GM23338 (cell line): Measurements from ENCODE around the gene COL16A1. TPM values are rescaled to one million over a fixed set of nuclear protein-coding genes. Genes with fewer than 3 reads are reported as not detected.

Source experiments
- ATAC-seq: fragments of 200-7000 bp; cut with Tn5 transposase; 3 replicates; pipeline ENCODE4 v1.9.1; 2020
- DNase-seq: peaks from one replicate; pipeline ENCODE4 v3.0.0-alpha.2; 2015; ENCODE audit warnings: low spot score
- H2AFZ ChIP-seq: fragments of 200-600 bp; sonication (generic); 2 replicates; pipeline ENCODE4 v1.8.0; 2016; ENCODE audit warnings: antibody characterized with exemption, mild to moderate bottlenecking, moderate library complexity
- H3F3A ChIP-seq: fragments of 200-600 bp; sonication (generic); replicated peaks from 2 replicates; pipeline ENCODE4 v1.8.0; 2017; ENCODE audit warnings: antibody characterized with exemption, mixed run types, low read depth
- H3K27ac ChIP-seq: fragments of 200-600 bp; sonication (generic); 2 replicates; pipeline ENCODE4 v1.6.1; 2016; ENCODE audit warnings: low read depth
- H3K27me3 ChIP-seq: fragments of 200-600 bp; sonication (generic); 2 replicates; pipeline ENCODE4 v1.8.0; 2016; ENCODE audit warnings: mild to moderate bottlenecking, mixed run types, moderate library complexity; ENCODE audit not compliant: insufficient read depth
- H3K36me3 ChIP-seq: fragments of 200-600 bp; sonication (generic); 2 replicates; pipeline ENCODE4 v1.8.0; 2016; ENCODE audit warnings: mild to moderate bottlenecking; ENCODE audit not compliant: insufficient read depth
- H3K4me1 ChIP-seq: fragments of 200-600 bp; sonication (generic); 2 replicates; pipeline ENCODE4 v1.8.0; 2016; ENCODE audit warnings: mild to moderate bottlenecking, moderate library complexity; ENCODE audit not compliant: insufficient read depth
- H3K4me2 ChIP-seq: fragments of 200-600 bp; sonication (generic); 2 replicates; pipeline ENCODE4 v1.7.1; 2017; ENCODE audit warnings: mixed run types
- H3K4me3 ChIP-seq: fragments of 200-600 bp; sonication (generic); 2 replicates; pipeline ENCODE4 v1.6.1; 2016; ENCODE audit warnings: mixed run types
- H3K79me2 ChIP-seq: fragments of 200-600 bp; sonication (generic); replicated peaks from 2 replicates; pipeline ENCODE4 v1.8.0; 2017; ENCODE audit warnings: mild to moderate bottlenecking; ENCODE audit not compliant: insufficient read depth
- H3K9me2 ChIP-seq: fragments of 200-600 bp; sonication (generic); 2 replicates; pipeline ENCODE4 v1.8.0; 2017; ENCODE audit not compliant: insufficient read depth
- H4K20me1 ChIP-seq: fragments of 200-600 bp; sonication (generic); replicated peaks from 2 replicates; pipeline ENCODE4 v1.8.0; 2017; ENCODE audit warnings: mild to moderate bottlenecking; ENCODE audit not compliant: insufficient read depth
- H3K27ac Mint-ChIP-seq: 2 replicates; pipeline ENCODE4 v1.8.0; 2020; ENCODE audit warnings: inconsistent platforms, mild to moderate bottlenecking, moderate library complexity, mixed read lengths
- H3K27me3 Mint-ChIP-seq: 3 replicates; pipeline ENCODE4 v1.8.0; 2022; ENCODE audit warnings: low read depth, mild to moderate bottlenecking, moderate library complexity, mixed read lengths, inconsistent platforms; ENCODE audit not compliant: insufficient read depth, poor library complexity
- H3K36me3 Mint-ChIP-seq: 3 replicates; pipeline ENCODE4 v1.8.0; 2021; ENCODE audit warnings: low read depth, mild to moderate bottlenecking, inconsistent platforms, moderate library complexity, mixed read lengths
- H3K4me1 Mint-ChIP-seq: 3 replicates; pipeline ENCODE4 v1.8.0; 2020; ENCODE audit warnings: mild to moderate bottlenecking, inconsistent platforms, mixed read lengths
- H3K4me3 Mint-ChIP-seq: 3 replicates; pipeline ENCODE4 v1.8.0; 2021; ENCODE audit warnings: moderate library complexity, mild to moderate bottlenecking, inconsistent platforms, mixed read lengths
- H3K9me3 Mint-ChIP-seq: 3 replicates; pipeline ENCODE4 v1.8.0; 2020; ENCODE audit warnings: moderate library complexity, mild to moderate bottlenecking, inconsistent platforms, mixed read lengths
- ETS1 ChIP-seq: IDR thresholded peaks from 2 replicates; pipeline ENCODE4 v1.6.1; 2016; ENCODE audit warnings: antibody characterized with exemption
- NANOG ChIP-seq: IDR thresholded peaks from 2 replicates; pipeline ENCODE4 v1.6.1; 2016; ENCODE audit warnings: antibody characterized with exemption, borderline replicate concordance
- ZNF331 ChIP-seq: fragments of 250-450 bp; sonication (Bioruptor Pico); IDR thresholded peaks from 2 replicates; pipeline ENCODE4 v1.5.0; 2020; ENCODE audit warnings: low read depth, mild to moderate bottlenecking, moderate library complexity
- ZNF462 ChIP-seq: fragments of 250-450 bp; sonication (Bioruptor Pico); IDR thresholded peaks from 2 replicates; pipeline ENCODE4 v1.5.0; 2020; ENCODE audit warnings: mild to moderate bottlenecking, moderate library complexity
- polyA plus RNA-seq: library from polyadenylated mRNA; unstranded; fragments of >200 nt; fragmentation: Nextera tagmentation; extraction: Ambion mirVana; gene quantifications from 2 replicates; pipeline ENCODE4 v1.2.1, GENCODE V29; 2016
- total RNA-seq: library from RNA; depleted of rRNA; stranded (reverse); fragments of >200 nt; shearing (Covaris generic); gene quantifications from 2 replicates; pipeline ENCODE4 v1.2.3, GENCODE V29; 2014

The COL16A1 gene
- total and polyA plus RNA-seq, 2 experiments from 2014 or later = 4.2 to 13.2 TPM

- TF ChIP-seq ZNF462 (CRISPR knock-in tag) = no peak
- no peak for TF ChIP-seq ZNF331 (CRISPR knock-in tag)
- no peak for TF ChIP-seq ETS1
These were observed 29.2 kb downstream of the COL16A1 start (continued) for GRCh38 chr1:31674626-31675025.

GRCh38 chr1:31673433-31673832 is 30.4 kb downstream of the COL16A1 start:
- no peak overlapping the region for H3K27ac Mint-ChIP-seq
- no peak for TF ChIP-seq ETS1
- no peak for TF ChIP-seq ZNF462 (CRISPR knock-in tag)
- no peak for TF ChIP-seq NANOG

More at GRCh38 chr1:31673433-31673832, 30.4 kb downstream of the COL16A1 start:
- Mint-ChIP-seq H3K27me3 (peaks cover 12% of the 10 kb centered on the region), H3K36me3 (no peaks in the 10 kb centered on the region), H3K4me3 (no peak overlapping the region), H3K9me3 (no peaks in the 10 kb centered on the region), H3K4me1 (peaks cover 26% of the 10 kb centered on the region)
- Histone ChIP-seq H3K4me1 (peaks cover 14% of the 10 kb centered on the region), H3F3A (no peaks in the 10 kb centered on the region), H4K20me1 (no peaks in the 10 kb centered on the region), H3K27me3 (no peaks in the 10 kb centered on the region), H3K79me2 (no peaks in the 10 kb centered on the region), H3K9me2 (no peaks in the 10 kb centered on the region), H3K27ac (no peak overlapping the region), H3K36me3 (no peaks in the 10 kb centered on the region), H3K4me2 (no peak overlapping the region), H2AFZ (no peak overlapping the region), H3K4me3 (no peak overlapping the region)
- ATAC-seq (no peak), DNase-seq (no peak)
